Nephron (organoid): Measurements from ENCODE around the gene ADGRG1.
A peak's percentile ranks its signal among the peaks of the same experiment; 100 is the strongest.

ENCODE experiments used
- H3K27ac Mint-ChIP-seq, 3 experiments: 2 replicates each; pipeline ENCODE4 v1.8.0; 2020; ENCODE audit warnings: mixed read lengths in 3 of 3, mild to moderate bottlenecking in 2 of 3, moderate library complexity in 1 of 3
- H3K27me3 Mint-ChIP-seq: 2 replicates; pipeline ENCODE4 v1.8.0; 2021; ENCODE audit warnings: low read depth, mild to moderate bottlenecking, moderate library complexity, mixed read lengths
- H3K36me3 Mint-ChIP-seq: 2 replicates; pipeline ENCODE4 v1.8.0; 2020; ENCODE audit warnings: low read depth, mixed read lengths
- H3K4me1 Mint-ChIP-seq: 2 replicates; pipeline ENCODE4 v1.8.0; 2020; ENCODE audit warnings: mixed read lengths
- H3K4me3 Mint-ChIP-seq, 3 experiments: 2 replicates each; pipeline ENCODE4 v1.8.0; 2020; ENCODE audit warnings: mild to moderate bottlenecking in 3 of 3, mixed read lengths in 3 of 3, moderate library complexity in 2 of 3
- H3K9me3 Mint-ChIP-seq: 2 replicates; pipeline ENCODE4 v1.8.0; 2020; ENCODE audit warnings: mixed read lengths
- CTCF ChIP-seq, 3 experiments: fragments of 200-600 bp; sonication (generic); IDR thresholded peaks; one replicate each; pipeline ENCODE4 v1.5.0; 2021; ENCODE audit warnings: antibody characterized with exemption in 3 of 3; ENCODE audit not compliant: unreplicated experiment in 3 of 3

The ADGRG1 gene

GRCh38 chr16:57649443-57649751, 21.0 kb downstream of the ADGRG1 start:
- Mint-ChIP-seq H3K9me3 (no peaks in the 10 kb centered on the region), H3K36me3 (no peaks in the 10 kb centered on the region), H3K4me1 (peaks cover 5% of the 10 kb centered on the region), H3K4me3 (no peak overlapping the region), H3K27me3 (peaks cover 8% of the 10 kb centered on the region), H3K27ac (peak overlapping the region in 1 of 3 experiments; percentile 27)
- TF ChIP-seq CTCF (IDR thresholded peaks at IDR 0.05; ENCODE audit: unreplicated experiment in 3 of 3): no peak

- Mint-ChIP-seq H3K9me3 (no peaks in the 10 kb centered on the region), H3K4me1 (peaks cover 5% of the 10 kb centered on the region)
- no peak for TF ChIP-seq CTCF (IDR thresholded peaks at IDR 0.05; ENCODE audit: unreplicated experiment in 3 of 3)
Observed at GRCh38 chr16:57649846-57650245, 21.4 kb downstream of the ADGRG1 start.

GRCh38 chr16:57651344-57652333, 23.2 kb downstream of the ADGRG1 start:
- no peak overlapping the region for H3K4me3 Mint-ChIP-seq
- no peaks in the 10 kb centered on the region for H3K4me1 Mint-ChIP-seq
- H3K36me3 Mint-ChIP-seq: no peaks in the 10 kb centered on the region
- peak overlapping the region in 2 of 3 experiments; percentile 3 to 38 for H3K27ac Mint-ChIP-seq
- H3K27me3 Mint-ChIP-seq: peaks cover 11% of the 10 kb centered on the region
- no peak for TF ChIP-seq CTCF (IDR thresholded peaks at IDR 0.05; ENCODE audit: unreplicated experiment in 3 of 3)
- no peaks in the 10 kb centered on the region for H3K9me3 Mint-ChIP-seq

More at GRCh38 chr16:57649846-57650245, 21.4 kb downstream of the ADGRG1 start:
- Mint-ChIP-seq H3K27ac (no peak overlapping the region), H3K27me3 (peaks cover 8% of the 10 kb centered on the region), H3K4me3 (no peak overlapping the region), H3K36me3 (no peaks in the 10 kb centered on the region)

GRCh38 chr16:57652695-57653471, 24.5 kb downstream of the ADGRG1 start:
- H3K27me3 Mint-ChIP-seq: peaks cover 6% of the 10 kb centered on the region

GRCh38 chr16:57653936-57654335, 25.5 kb downstream of the ADGRG1 start:
- TF ChIP-seq CTCF (IDR thresholded peaks at IDR 0.05; ENCODE audit: unreplicated experiment in 3 of 3): no peak
- H3K4me3 Mint-ChIP-seq: peak overlapping the region in 1 of 3 experiments; percentile 37
- H3K36me3 Mint-ChIP-seq: no peaks in the 10 kb centered on the region
- H3K9me3 Mint-ChIP-seq: no peaks in the 10 kb centered on the region
- H3K4me1 Mint-ChIP-seq: no peaks in the 10 kb centered on the region
- H3K27me3 Mint-ChIP-seq: peaks cover 3% of the 10 kb centered on the region
- H3K27ac Mint-ChIP-seq: peak overlapping the region; percentile 54 to 72 (median 55)

More at GRCh38 chr16:57652695-57653471, 24.5 kb downstream of the ADGRG1 start:
- H3K27ac Mint-ChIP-seq: peak overlapping the region in 2 of 3 experiments; percentile 3 to 72
- no peaks in the 10 kb centered on the region for H3K4me1 Mint-ChIP-seq
- no peaks in the 10 kb centered on the region for H3K9me3 Mint-ChIP-seq
- no peak overlapping the region for H3K4me3 Mint-ChIP-seq
- no peak for TF ChIP-seq CTCF (IDR thresholded peaks at IDR 0.05; ENCODE audit: unreplicated experiment in 3 of 3)
- H3K36me3 Mint-ChIP-seq: no peaks in the 10 kb centered on the region
